Activated CD8-positive, alpha-beta T cell treated with anti-CD3 and anti-CD28 coated beads for 36 hours (primary cell): ENCODE data around the gene TTLL5. TPM values are rescaled to one million over a fixed set of nuclear protein-coding genes. Genes with fewer than 3 reads are reported as not detected.

Experiments used
- ATAC-seq: fragments of 200-7000 bp; cut with Tn5 transposase; one replicate; pipeline ENCODE4 v1.10.0; 2021; ENCODE audit warnings: mild to moderate bottlenecking, moderate library complexity
- CTCF ChIA-PET: fragments of 350-600 bp; sonication (Branson Sonifier 250); formaldehyde crosslinking; loops from one replicate; lab custom pipeline; 2021; ENCODE audit warnings: antibody characterized with exemption; lab: Charles Lee
- POLR2A ChIA-PET: fragments of 350-600 bp; sonication (Branson Sonifier 250); formaldehyde crosslinking; loops from one replicate; lab custom pipeline; 2021; ENCODE audit warnings: antibody characterized with exemption; lab: Charles Lee
- DNase-seq: peaks from one replicate; pipeline ENCODE4 v3.0.0-alpha.2; 2020
- H3K27ac Mint-ChIP-seq: one replicate; pipeline ENCODE4 v1.8.0; 2021; ENCODE audit warnings: mild to moderate bottlenecking, mixed read lengths
- H3K27me3 Mint-ChIP-seq: one replicate; pipeline ENCODE4 v1.8.0; 2021; ENCODE audit warnings: mixed read lengths
- H3K36me3 Mint-ChIP-seq: one replicate; pipeline ENCODE4 v1.8.0; 2021; ENCODE audit warnings: low read depth, mixed read lengths
- H3K4me1 Mint-ChIP-seq: one replicate; pipeline ENCODE4 v1.8.0; 2021; ENCODE audit warnings: low read depth, mixed read lengths
- H3K4me3 Mint-ChIP-seq: one replicate; pipeline ENCODE4 v1.8.0; 2021; ENCODE audit warnings: mild to moderate bottlenecking, moderate library complexity, mixed read lengths
- H3K9me3 Mint-ChIP-seq: one replicate; pipeline ENCODE4 v1.8.0; 2021; ENCODE audit warnings: mixed read lengths
- CTCF ChIP-seq: fragments of 200-600 bp; IDR thresholded peaks from one replicate; pipeline ENCODE4 v1.8.0; 2022; ENCODE audit warnings: antibody characterized with exemption, mild to moderate bottlenecking
- intact Hi-C: fragments of 100-400 bp; cut with micrococcal nuclease; formaldehyde crosslinking; loops from one replicate; pipeline ENCODE4 v1.10.0; 2022
- total RNA-seq, 2 experiments: library from RNA; stranded (reverse); gene quantifications; one replicate each; pipeline ENCODE4 v1.2.3, GENCODE V29; 2021

Gene TTLL5
- total RNA-seq, 2 experiments from 2014 or later: 23.6 to 27.2 TPM

- no peak for TF ChIP-seq CTCF
- ChIA-PET POLR2A (no interaction called here), CTCF (interaction anchor here (1.6 kb wide), 1 partner anchor 10 kb away, joined by 3 read pairs; no protein-coding TSS in a partner anchor)
- H3K9me3 Mint-ChIP-seq: peaks cover 19% of the 10 kb centered on the region
- H3K27ac Mint-ChIP-seq: no peak overlapping the region
- no peaks in the 10 kb centered on the region for H3K27me3 Mint-ChIP-seq
- intact Hi-C loops: no loop called here
- ATAC-seq (no peak), DNase-seq (peak; percentile 15)
- H3K4me3 Mint-ChIP-seq: no peak overlapping the region
- H3K36me3 Mint-ChIP-seq: peaks cover 54% of the 10 kb centered on the region
- H3K4me1 Mint-ChIP-seq: no peaks in the 10 kb centered on the region
Observed at GRCh38 chr14:75800792-75801191, 139.7 kb downstream of the TTLL5 start.

- no peak overlapping the region for H3K27ac Mint-ChIP-seq
- ChIA-PET CTCF (no interaction called here), POLR2A (no interaction called here)
- no peak overlapping the region for H3K4me3 Mint-ChIP-seq
- no peak for ATAC-seq
- no peak for DNase-seq
- TF ChIP-seq CTCF: no peak
- H3K9me3 Mint-ChIP-seq: peaks cover 16% of the 10 kb centered on the region
- intact Hi-C loops: no loop called here
- no peaks in the 10 kb centered on the region for H3K27me3 Mint-ChIP-seq
- peaks cover 38% of the 10 kb centered on the region for H3K36me3 Mint-ChIP-seq
- H3K4me1 Mint-ChIP-seq: no peaks in the 10 kb centered on the region
Observed at GRCh38 chr14:75802486-75802885, 141.4 kb downstream of the TTLL5 start.

- Mint-ChIP-seq H3K4me3 (no peak overlapping the region), H3K27ac (no peak overlapping the region), H3K36me3 (peaks cover 25% of the 10 kb centered on the region), H3K4me1 (no peaks in the 10 kb centered on the region), H3K27me3 (no peaks in the 10 kb centered on the region), H3K9me3 (peaks cover 8% of the 10 kb centered on the region)
- no peak for ATAC-seq
- POLR2A ChIA-PET: no interaction called here
- TF ChIP-seq CTCF: no peak
- intact Hi-C loops: no loop called here
- DNase-seq: no peak
- CTCF ChIA-PET: interaction anchor here (0.8 to 0.9 kb wide), 2 partner anchors 9 to 85 kb away, joined by 3 read pairs; no protein-coding TSS in a partner anchor
Observed at GRCh38 chr14:75803765-75804164, 142.7 kb downstream of the TTLL5 start.

GRCh38 chr14:75804570-75805275, 143.7 kb downstream of the TTLL5 start:
- Mint-ChIP-seq H3K27me3 (no peaks in the 10 kb centered on the region), H3K4me1 (no peaks in the 10 kb centered on the region), H3K9me3 (no peaks in the 10 kb centered on the region), H3K36me3 (peaks cover 15% of the 10 kb centered on the region), H3K4me3 (no peak overlapping the region), H3K27ac (no peak overlapping the region)
- no peak for DNase-seq
- CTCF ChIA-PET: interaction anchor here (0.8 kb wide), 1 partner anchor 10 kb away, joined by 3 read pairs; no protein-coding TSS in a partner anchor
- POLR2A ChIA-PET: interaction anchor here (1.1 kb wide), 1 partner anchor 18 kb away, joined by 4 read pairs; no protein-coding TSS in a partner anchor
- intact Hi-C loops: no loop called here
- no peak for ATAC-seq
- TF ChIP-seq CTCF: no peak

GRCh38 chr14:75805646-75806045, 144.6 kb downstream of the TTLL5 start:
- DNase-seq (no peak), ATAC-seq (no peak)
- Mint-ChIP-seq H3K9me3 (no peaks in the 10 kb centered on the region), H3K27me3 (no peaks in the 10 kb centered on the region), H3K27ac (no peak overlapping the region), H3K4me3 (no peak overlapping the region), H3K4me1 (no peaks in the 10 kb centered on the region), H3K36me3 (peaks cover 7% of the 10 kb centered on the region)
- no peak for TF ChIP-seq CTCF
- POLR2A ChIA-PET: no interaction called here
- CTCF ChIA-PET: no interaction called here
- intact Hi-C loops: no loop called here
